COR-L47 (cell line): ENCODE data around the gene LRRC27.

Experiments
- DNase-seq: peaks from one replicate; lab custom pipeline; 2025; lab: John Stamatoyannopoulos, UW

LRRC27 gene

DNA sequence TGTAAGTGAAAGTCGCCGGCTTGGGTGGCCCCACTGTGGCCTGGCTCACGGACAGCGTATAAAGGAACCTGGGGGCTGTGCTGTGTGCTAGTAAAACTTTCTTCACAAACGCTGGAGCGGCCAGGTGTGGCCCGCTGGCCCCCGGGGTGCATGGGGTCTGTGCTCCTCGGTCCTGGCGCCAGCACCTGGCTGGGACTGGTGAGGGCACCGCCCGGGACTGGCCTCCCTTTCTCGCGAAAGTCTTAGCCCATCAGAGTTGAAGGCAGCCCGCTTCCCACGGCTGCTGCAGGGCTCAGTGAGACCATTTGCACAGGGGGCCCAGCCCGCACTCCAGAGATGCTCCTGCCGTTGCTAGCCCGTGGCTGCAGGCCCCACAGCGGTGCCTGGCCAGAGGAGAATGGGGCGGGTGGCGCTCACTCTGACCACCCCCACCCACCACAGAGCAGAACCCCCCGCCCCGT lies 70.8 kb downstream of the LRRC27 start:
- no peak for DNase-seq

DNA sequence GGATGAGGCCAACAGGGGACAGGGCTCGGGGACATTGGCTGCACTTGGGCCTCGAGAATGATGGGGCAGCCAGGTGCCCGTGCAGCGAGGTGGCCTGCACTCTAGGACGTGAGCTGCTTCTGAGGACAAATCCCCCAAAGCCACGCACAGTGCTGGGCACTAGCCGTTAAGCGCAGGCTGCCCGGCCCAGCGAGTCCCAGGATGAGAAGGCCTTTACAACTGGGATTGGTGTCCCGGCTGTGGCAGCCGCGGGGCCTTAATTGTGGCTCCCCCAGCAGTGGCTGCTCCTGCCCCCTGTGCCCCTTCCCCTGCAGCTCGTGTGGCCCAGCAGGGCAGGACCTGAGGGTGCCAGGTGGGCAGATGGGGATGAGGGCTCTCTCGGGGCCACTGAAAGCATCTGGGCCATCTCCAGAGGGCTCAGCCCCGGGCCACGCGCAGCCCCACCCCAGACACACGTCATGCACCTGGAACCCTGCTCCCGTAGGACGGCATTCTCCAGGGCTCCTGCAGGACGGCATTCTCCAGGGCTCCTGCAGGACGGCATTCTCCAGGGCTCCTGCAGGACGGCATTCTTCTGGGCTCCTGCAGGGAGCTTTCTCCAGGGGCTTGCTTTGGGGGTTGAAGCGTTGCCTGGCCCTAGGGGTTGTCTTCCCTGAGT lies 71.6 kb downstream of the LRRC27 start:
- no peak for DNase-seq

DNA sequence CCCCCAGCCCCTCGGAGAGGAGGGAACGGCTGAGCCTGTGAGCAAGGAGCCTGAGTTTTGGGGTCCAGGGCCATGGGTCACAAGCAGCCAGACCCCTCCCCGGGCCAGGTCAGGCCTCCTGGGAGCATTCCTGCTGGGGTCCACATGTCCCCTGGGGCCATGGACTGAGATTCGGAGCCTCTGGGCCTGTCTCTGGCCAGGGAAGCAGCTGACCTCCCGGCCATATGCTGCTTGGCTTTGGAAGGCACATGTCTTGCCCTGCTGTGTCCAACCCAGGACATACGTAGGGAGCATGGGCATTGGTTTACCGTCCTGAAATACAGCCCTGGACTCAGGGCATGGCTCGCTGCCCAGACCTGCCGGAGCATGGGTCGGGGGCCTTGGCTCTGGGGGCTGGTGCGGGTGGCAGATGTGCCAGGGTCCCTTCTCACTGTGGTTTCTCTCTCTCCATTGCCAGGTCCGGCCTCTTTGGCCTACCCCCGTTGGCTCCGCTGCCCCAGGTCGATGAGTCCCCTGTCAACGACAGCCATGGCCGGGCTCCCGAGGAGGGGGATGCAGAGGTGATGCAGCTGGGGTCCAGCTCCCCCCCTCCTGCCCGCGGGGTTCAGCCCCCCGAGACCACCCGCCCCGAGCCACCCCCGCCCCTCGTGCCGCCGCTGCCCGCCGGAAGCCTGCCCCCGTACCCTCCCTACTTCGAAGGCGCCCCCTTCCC lies 72.3 kb downstream of the LRRC27 start:
- DNase-seq, result no peak

DNA sequence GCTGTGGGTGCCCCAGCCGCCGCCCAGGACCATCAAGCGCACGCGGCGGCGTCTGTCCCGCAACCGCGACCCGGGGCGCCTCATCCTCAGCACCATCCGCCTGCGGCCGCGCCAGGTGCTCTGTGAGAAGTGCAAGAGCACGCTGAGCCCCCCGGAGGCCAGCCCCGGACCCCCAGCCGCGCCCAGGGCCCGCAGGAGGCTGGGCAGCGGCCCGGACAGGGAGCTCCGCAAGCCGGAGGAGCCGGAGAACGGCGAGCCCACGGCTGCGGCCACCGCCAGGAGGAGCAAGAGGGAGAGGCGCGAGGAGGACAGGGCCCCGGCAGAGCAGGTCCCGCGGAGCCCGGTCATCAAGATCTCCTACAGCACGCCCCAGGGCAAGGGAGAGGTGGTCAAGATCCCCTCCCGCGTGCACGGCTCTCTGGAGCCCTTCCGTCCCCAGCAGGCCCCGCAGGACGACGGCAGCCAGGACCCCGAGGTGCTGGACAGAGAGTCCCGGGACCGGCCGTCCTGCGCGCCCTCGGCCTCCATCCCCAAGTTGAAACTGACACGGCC lies 73.0 kb downstream of the LRRC27 start:
- DNase-seq, result no peak

DNA sequence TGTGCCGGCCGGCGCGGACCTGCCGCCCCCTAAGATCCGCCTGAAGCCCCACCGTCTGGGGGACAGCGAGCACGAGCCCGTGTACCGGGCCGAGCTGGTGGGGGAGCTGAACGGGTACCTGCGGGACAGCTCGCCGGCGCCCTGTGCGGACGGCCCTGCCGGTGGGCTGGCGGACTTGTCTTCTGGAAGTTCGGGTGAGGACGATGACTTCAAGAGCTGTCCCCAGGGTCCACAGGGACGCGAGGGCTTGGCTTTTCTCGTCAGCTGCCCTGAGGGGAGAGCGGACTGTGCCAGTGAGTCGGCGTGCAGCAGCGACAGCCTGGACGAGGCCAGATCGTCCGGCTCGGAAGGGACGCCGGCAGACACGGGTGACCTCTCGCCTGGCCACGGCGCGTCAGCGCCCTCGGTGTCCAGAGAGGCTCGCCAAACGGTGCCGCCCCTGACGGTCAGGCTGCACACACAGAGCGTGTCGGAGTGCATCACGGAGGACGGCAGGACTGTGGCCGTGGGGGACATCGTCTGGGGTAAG lies 73.5 kb downstream of the LRRC27 start:
- no peak for DNase-seq

DNA sequence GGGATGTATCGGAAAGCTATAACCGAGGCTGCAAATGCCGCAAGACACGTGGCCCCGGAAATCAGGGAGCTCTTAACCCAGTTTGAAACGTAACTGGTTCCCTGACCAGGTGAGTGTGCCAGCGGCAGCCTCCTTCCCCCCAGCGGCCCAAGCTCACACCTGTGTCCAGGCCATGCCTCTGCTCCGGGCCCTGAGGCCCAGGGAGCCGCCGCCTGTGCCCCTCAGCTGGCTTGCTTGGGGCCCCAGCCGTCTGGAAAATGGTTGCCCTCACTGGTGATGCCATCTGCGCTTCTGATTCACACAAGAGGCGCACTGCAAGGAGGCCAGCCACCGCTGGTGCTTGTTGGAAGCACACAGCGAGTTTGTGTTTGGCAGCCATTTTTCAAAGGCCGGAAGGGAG lies 74.2 kb downstream of the LRRC27 start:
- no peak for DNase-seq

DNA sequence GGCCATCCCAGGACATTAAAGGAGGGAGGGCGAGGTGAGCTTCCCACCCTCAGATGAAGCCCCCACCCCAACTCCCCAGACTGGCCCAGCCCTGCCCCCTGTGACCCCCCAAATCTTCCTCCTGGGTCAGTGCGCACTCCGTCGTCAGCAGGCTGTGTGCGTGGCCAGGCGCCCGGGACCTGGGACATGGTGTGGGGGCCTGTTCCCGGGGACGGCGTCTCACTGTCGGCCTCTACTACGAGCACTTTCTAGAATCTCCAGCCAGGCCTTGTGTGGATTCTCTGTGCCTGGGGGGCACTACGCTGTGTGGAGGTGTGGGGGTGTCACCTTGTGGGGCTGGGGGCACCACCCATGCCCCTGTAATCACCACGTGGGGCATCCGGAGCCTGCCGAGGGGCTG lies 74.8 kb downstream of the LRRC27 start:
- DNase-seq, result no peak

DNA sequence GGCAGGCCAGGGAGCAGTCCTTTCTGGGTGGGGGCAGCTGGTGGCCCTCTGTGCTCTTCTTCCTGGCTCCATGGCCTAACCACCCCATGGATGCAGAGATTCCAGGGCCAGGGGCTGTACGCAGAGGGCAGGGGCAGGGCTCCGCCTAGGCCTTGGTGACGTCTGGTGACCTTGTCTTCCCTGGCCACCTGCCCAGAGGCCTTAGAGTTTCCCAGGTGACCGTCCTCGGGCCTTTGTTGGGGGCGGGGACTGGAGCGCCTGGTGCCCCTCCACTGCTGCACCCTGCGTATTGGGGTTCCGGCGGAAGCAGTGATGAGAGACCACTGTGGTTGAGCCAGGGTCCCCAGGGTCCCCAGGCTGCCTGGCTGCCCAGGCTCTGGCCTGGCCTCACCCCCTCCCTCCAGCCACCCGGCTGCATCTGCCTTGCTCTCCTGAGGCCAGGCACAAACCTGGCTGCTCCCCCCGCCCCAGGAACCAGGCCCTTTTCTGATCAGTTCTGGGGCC lies 75.3 kb downstream of the LRRC27 start:
- no peak for DNase-seq

DNA sequence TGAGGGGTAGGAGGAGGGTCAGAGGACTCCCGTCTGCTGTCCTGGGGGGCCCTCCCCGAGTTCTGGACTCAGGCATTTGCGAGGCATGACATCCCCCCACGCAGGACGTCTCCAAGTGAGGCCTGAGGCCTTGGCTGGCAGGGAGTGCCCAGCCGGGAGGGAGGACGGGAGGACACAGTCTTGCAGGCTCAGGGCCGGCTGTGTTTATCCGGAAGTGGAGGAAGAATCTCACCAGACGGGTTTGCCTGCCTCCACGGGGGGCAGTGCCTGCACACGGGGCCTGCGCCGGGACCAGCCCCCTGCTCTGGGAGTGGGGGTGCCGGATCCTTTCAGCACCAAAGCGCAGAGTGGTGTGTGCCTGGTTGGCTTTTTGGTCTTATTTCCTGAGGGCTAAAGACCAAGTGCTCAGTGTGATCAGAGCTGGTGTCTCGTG lies 75.9 kb downstream of the LRRC27 start:
- peak; percentile 72 for DNase-seq

DNA sequence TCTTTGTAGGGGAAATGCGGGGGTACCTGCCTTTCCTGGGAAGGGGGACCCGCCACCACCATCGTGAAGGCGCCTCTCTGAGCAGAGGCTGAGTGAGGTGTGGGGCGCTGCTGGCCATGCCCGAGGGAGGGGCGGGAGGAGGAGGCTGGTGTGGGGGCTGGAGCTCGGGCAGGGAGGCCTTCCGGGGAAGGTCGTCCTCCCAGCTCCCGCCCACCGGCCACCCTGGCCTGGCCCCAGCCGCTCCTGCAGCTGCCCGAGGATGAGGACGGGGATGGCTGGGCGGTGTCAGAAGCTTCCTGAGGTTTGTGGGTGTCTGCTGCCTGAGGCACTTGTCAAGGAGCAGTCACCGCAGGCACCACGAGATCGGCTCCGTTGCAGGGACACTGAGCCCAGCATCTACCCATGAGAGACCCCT lies 76.4 kb downstream of the LRRC27 start:
- DNase-seq, result no peak

DNA sequence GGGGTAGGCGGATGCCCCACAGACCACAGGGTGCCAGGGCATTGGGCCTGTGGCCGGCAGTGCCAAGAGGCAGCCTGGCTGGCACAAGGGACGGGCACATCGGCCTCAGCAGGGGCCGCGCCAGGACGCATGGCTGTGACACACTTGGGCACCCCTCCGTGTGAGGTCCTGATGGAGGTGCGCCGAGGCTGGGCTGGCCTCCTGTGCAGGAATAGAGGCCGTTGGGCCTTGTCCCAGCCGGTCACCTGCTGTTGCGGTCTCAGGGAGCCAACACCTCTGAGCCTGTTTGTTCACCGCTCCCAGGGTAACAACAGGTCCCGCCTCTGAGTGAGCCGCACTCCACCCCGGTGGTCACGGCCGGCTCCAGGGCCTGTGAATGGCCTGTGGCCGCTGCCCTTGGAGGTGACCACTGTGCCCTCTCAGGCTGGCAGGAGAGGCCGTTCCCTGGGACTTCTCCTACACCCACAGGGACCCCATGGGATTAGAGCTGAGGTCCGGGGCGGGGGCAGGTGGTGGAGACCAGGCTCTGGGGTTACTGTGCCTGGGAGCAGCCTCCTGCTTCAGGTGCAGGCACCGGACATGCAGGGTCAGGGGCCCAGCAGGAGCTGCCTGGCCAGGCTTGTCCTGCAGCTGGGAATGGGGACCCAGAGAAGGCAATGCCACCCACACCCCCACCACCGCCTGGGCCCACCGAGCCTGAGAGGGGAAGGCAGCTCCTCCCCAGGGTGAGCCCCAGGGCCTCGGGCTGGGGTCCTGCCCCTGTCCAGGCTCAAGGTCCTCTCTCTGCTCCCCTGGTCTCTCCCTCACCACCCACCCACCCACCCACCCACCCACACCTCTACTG lies 77.1 kb downstream of the LRRC27 start:
- DNase-seq, result no peak

DNA sequence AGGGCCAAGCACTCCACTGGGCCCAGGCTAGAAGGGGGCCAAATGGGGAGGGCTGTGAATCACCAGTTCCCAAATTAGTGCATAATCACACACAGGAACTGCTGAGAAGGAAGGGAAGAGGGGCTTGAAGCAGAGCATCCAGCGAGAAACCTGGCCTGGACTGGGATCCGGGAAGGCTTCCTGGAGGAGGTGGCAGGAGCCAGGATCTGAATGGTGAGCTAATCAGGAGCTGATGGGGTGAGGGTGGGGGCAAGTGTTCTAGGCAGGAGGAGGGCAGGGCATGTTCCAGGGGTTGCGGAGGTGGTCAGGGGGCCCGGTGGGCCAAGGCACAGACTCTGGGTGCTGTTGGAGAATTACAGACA lies 77.7 kb downstream of the LRRC27 start:
- no peak for DNase-seq

DNA sequence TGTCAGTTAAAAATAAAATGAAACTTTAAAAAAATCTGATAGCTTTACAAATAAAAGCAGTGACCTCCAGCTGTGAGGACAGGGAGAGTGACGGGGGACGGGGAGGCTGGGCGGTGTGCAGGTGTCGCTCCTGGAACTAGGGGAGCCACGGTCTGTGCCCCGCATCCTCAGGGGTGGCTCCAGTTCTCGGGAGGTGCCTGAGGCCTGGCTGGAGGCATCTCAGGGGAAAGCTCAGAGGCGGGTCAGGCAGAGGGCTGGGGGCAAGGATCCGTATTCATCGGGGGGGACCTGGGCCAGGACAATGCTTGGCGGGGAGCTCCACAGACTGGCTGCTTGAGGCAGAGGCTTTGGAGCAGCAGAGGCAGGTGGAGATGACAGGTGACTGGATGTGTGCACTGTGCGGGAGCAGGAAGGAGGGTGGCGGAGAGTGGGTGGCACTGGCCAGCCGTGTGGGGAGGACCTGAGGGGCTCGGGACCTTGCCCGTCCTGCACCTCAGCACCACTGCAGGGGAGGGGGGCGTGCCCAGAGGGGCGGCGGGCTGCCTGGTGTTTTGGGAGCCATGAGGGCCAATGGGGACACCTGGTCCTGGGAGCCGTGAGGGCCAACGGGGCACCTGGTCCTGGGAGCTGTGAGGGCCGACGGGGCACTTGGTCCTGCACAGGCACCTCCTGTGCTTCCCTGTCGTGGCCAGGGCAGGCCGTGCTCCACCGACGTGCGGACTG lies 78.2 kb downstream of the LRRC27 start:
- DNase-seq, result no peak

DNA sequence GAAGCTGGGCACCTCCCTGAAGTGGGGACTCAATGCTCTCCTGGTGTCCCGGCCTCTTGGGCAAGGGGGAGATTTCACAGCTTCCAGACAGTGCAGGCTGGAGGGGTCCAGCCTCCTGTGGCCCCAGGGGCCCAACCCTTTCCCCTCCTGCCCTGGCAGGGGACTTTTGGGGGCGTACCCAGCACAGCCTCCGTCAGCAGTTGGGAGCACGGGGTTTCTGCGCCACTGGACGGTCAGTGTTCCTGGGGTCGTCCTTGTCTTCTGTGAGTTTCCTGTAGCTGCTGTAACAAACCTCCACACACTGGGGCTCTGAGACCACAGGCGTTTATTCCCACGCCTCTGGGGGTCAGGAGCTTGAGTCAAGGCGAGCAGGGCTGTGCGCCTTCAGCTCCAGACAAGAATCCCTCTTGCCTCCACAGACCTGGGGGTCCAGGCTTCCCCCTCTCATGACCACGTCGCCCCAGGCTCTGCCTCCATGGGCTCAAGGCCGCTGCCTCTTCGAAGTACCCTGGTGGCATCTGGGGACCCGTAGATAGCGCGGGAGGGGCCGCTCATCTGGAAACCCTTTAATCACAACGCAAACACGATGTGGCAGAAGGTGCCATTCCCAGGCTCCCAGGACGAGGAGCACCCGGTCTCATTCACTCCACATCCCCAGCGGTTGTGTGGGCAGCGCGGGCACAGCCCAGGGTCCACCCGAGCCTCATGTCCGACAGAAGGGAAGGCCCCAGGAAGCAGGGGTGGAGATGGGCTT lies 79.0 kb downstream of the LRRC27 start:
- no peak for DNase-seq

DNA sequence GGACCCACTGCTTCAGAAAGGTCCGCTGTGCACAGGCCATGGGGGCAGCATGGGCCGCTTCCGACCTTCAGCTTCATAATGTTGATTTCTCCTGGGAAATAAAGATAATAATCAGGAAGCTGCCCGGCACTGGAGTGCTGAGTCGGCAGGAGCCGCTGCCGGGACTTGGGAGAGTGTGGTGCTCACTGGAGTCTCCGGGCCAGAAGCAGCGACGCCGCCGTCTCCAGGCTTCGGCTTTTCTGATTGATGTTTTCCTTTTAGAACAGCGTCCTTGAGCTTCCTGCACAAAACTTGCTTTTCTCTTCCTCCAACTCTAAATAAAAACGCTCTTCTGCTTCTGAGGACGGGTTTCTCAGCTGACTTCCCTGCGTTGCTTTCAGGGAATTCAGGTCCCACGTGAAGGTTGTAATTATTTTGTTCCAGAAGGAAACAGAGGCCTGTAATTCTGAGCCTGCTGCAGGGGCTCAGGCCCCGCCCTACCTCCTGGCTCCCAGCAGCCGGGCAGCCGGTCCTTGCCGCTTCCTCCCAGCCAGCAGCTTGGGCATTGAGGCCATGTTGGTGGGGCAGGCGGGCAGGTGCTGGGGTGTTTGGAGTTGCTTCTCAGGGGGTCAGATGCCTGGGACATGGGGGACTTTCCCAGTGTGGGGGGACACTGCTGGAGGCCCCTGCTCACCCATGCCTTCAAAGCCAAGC lies 79.7 kb downstream of the LRRC27 start:
- no peak for DNase-seq

DNA sequence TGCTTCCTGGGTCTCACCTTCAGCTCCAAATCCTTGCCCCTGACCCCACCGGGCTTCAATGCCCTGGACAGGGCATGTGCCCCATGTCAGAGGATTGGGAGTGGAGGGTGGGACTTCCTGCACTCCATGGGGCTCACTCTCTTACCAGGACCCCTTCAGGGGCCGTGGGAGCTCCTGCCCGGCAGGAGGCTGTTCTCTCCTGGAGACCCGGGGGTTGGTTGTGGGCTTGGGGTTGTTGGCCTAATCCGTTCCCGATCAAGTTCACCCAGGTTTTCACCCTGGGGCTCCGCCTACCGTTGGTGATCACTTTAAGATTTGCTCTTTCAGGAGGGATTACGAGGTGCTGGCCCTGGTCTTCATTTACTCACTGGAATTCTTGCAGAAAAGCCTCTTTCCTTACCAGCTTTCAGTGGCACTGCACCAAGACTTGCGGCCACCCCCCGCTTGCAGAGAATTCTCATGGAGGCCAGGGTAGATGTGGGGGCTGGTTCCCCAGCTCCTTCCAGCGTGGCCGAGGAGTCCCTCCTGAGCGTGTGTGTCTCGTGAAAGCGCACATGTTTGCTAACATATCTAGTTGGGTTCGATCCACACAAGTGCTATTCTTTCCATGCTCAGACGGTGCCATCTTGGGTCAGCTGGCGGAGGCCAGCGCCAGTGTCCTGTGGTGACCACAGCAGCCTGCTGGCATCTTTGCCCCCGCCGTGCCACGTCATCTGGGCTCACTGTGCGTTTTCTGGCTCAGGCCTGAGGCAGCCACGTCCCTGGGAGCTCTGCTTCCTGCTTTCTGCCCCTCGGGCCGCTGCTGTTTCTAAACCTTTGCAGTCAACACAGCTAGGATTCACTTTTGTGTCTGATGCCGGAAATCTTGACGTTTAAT lies 80.6 kb downstream of the LRRC27 start:
- no peak for DNase-seq

DNA sequence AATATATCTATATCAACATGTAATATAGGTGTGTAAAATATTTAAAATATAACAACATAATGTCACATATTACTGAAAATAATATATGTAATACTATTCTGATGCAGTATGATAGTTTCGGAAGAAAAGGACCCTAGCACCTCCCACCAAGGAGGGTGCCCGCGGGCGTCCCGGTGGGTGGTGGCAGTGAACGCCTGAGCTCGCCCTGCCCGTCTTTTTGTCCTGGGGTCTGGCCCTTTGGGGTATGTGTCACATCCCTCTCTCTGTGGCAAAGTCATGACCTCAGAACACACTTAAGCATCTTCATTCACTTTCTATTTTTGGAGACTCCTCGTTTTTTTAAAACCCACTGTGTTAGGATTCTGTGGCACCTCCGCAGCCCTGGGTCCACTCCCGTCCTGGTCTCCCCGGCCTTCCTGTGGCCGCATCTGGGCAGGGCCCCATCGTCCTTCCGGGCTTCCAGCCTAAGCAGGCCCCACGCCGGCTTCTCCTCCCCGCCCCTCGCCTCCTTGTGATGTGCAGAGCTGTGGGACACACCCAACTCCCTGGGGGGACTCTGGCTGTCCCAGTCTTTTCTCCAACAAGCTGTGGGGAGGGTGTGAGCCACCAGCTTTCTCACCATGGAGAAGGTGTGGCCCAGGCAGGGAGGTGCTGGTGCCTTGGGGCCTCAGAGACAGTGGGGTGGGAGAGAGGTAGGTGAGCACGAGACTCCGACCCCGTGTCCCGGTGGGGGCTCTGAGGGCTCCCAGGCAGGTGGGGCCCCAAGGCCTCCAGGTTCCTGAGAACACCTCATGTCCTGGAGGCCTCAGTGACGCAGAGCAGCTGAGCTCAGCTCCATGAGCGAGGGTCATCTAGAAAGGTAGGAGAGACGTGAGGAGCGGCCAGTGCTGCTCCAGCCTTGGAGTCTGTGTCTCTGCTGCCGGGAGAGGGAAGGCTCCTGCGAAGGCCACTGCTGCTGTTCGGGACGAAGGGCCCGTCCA lies 81.5 kb downstream of the LRRC27 start:
- no peak for DNase-seq
